Neural cell (in vitro differentiated cells): ENCODE measurements around the gene DIS3L2.
A peak's percentile ranks its signal among the peaks of the same experiment; 100 is the strongest.

Source experiments
- CTCF ChIP-seq: fragments of 450-650 bp; IDR thresholded peaks from 2 replicates; pipeline ENCODE4 v1.5.1; 2014; ENCODE audit warnings: antibody characterized with exemption, mild to moderate bottlenecking, moderate library complexity; ENCODE audit not compliant: poor library complexity, severe bottlenecking
- EP300 ChIP-seq: fragments of 450-650 bp; conservative IDR thresholded peaks from 2 replicates; pipeline ENCODE4 v1.6.1; 2014; ENCODE audit warnings: antibody characterized with exemption, mild to moderate bottlenecking, moderate library complexity; ENCODE audit not compliant: poor library complexity, severe bottlenecking
- MXI1 ChIP-seq: fragments of 450-650 bp; conservative IDR thresholded peaks from 2 replicates; pipeline ENCODE4 v1.6.1; 2014; ENCODE audit warnings: antibody characterized with exemption, mild to moderate bottlenecking; ENCODE audit not compliant: poor library complexity, severe bottlenecking
- POLR2AphosphoS5 ChIP-seq: IDR thresholded peaks from 2 replicates; pipeline ENCODE4 v1.6.1; 2012
- RAD21 ChIP-seq: fragments of 450-650 bp; conservative IDR thresholded peaks from 2 replicates; pipeline ENCODE4 v1.6.1; 2014; ENCODE audit warnings: antibody characterized with exemption, mild to moderate bottlenecking, moderate library complexity
- TAF1 ChIP-seq: IDR thresholded peaks from 2 replicates; pipeline ENCODE4 v1.6.1; 2012; ENCODE audit warnings: low read depth

GRCh38 chr2:232325324-232326273 is 364.1 kb downstream of the DIS3L2 start:
- TF ChIP-seq CTCF (peak; percentile 66), RAD21 (peak; percentile 60), POLR2AphosphoS5 (no peak), MXI1 (no peak), EP300 (no peak), TAF1 (no peak)
